ENCODE data around the gene SPESP1.

The SPESP1 gene

GRCh38 chr15:68994981-68995761 is 64.8 kb downstream of the SPESP1 start:
- H3K27me3 ChIP-seq: no peaks in the 10 kb centered on the region
- no peak for TF ChIP-seq CTCF (IDR thresholded peaks at IDR 0.05)
- peaks cover 0 to 16% (median 5%) of the 10 kb centered on the region in 4 donors for H3K4me1 ChIP-seq
- intact Hi-C loops (cut with DNase I; ENCODE audit: low total_unique reads): no loop called here
- no peaks in the 10 kb centered on the region for H3K36me3 ChIP-seq
- no peak for DNase-seq
- no peak overlapping the region for H3K27ac ChIP-seq
- no peak overlapping the region for H3K4me3 ChIP-seq
- no peaks in the 10 kb centered on the region for H3K9me3 ChIP-seq

Data from tibial artery (tissue), 4 donors.